Measurements from ENCODE around the gene TEPSIN.

Gene TEPSIN

DNA sequence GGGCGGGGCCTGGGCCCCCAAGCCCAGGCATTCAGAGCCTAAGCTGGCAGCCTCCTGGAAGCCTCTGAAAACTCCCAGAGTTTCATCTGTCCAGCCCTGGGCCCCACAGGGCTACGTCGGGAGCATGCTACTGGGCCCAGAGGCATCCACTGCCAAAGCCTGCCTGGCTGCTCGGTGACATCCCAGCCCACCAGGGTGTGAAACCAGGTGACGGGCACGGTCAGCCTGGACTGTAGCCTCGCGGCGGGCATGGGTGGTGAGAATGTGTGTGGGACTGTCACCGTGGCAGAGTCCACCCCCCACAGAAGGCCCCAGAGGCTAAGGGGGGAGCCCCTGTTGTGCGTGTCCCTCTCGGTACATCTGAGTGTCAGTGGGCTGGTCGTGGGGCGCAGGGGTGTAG, 47.2 kb downstream of the TEPSIN start:
- H3K27me3 ChIP-seq (ENCODE audit: control insufficient read depth in 1 of 2, insufficient read depth in 1 of 2, low read length in 2 of 2): no peaks in the 10 kb centered on the region
- no peak overlapping the region for H2BK120ac ChIP-seq (ENCODE audit: low read depth, low read length)
- H2AFZ ChIP-seq (ENCODE audit: low read depth, low read length): no peak overlapping the region
- H3K79me1 ChIP-seq (replicated peaks; ENCODE audit: low read length, poor library complexity, severe bottlenecking): no peaks in the 10 kb centered on the region
- H3K9me3 ChIP-seq (ENCODE audit: control insufficient read depth, low read length): no peaks in the 10 kb centered on the region
- H3K23ac ChIP-seq (ENCODE audit: low read length in 2 of 2): no peak overlapping the region
- H3K36me3 ChIP-seq (ENCODE audit: control insufficient read depth in 1 of 2, insufficient read depth in 2 of 2, low read depth in 1 of 2, low read length in 2 of 2): peaks cover 0 to 82% of the 10 kb centered on the region in 2 experiments
- H3K4me1 ChIP-seq (ENCODE audit: control insufficient read depth, insufficient read depth, low read depth, low read length): peaks cover 15% of the 10 kb centered on the region
- H3K9ac ChIP-seq (ENCODE audit: low read length): no peak overlapping the region
- H2AK5ac ChIP-seq (ENCODE audit: low read length, severe bottlenecking): no peak overlapping the region
- H3K4ac ChIP-seq (ENCODE audit: low read depth in 1 of 2, low read length in 2 of 2): no peak overlapping the region
- no peak for DNase-seq
- H3K14ac ChIP-seq (ENCODE audit: low read length in 2 of 2): no peak overlapping the region
- no peak overlapping the region for H2BK12ac ChIP-seq (ENCODE audit: low read length in 2 of 2)
- no peak overlapping the region for H4K91ac ChIP-seq (ENCODE audit: low read length)
- no peak overlapping the region for H3K4me3 ChIP-seq (ENCODE audit: insufficient read depth in 1 of 2, low read depth in 1 of 2, low read length in 2 of 2)
- no peak overlapping the region for H2BK5ac ChIP-seq (ENCODE audit: low read depth, low read length, poor library complexity, severe bottlenecking)
- H4K8ac ChIP-seq (ENCODE audit: low read length): no peak overlapping the region
- no peak overlapping the region for H2BK15ac ChIP-seq (ENCODE audit: low read depth, poor library complexity, severe bottlenecking)
- H3K18ac ChIP-seq (ENCODE audit: low read depth in 1 of 2, low read length in 2 of 2): no peak overlapping the region
- no peak overlapping the region for H3K4me2 ChIP-seq (ENCODE audit: low read length, poor library complexity, severe bottlenecking)
- H3K27ac ChIP-seq (ENCODE audit: low read length, poor library complexity, severe bottlenecking): no peak overlapping the region
- 98% methylated on average over 14 of the region's 14 CpGs for WGBS

DNA sequence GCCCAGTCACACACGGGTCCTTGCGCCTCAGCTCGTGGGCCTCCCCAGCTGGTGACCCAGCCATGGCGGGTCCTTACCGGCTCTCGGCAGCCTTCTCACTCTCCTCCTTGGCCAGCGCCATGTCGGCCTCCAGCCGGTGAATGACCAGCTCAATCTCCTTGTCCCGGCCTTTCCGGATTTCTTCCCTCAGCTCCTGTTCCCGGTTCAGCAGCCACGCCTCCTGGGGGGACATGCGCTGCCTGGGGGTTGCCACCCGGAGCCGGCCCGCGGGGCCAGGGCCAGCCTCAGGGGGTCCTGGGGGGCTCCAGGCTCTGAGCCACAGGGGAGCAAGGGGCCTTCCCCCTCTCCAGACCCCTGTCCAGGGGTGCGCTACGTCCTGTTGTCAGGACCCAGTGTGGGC, 47.7 kb downstream of the TEPSIN start:
- Histone ChIP-seq H2BK15ac (ENCODE audit: low read depth, poor library complexity, severe bottlenecking) (no peak overlapping the region), H3K14ac (ENCODE audit: low read length in 2 of 2) (no peak overlapping the region), H3K9me3 (ENCODE audit: control insufficient read depth, low read length) (no peaks in the 10 kb centered on the region), H2BK5ac (ENCODE audit: low read depth, low read length, poor library complexity, severe bottlenecking) (no peak overlapping the region), H2BK12ac (ENCODE audit: low read length in 2 of 2) (no peak overlapping the region), H3K9ac (ENCODE audit: low read length) (no peak overlapping the region), H3K27me3 (ENCODE audit: control insufficient read depth in 1 of 2, insufficient read depth in 1 of 2, low read length in 2 of 2) (peaks cover 0 to 3% of the 10 kb centered on the region in 2 experiments), H3K4me1 (ENCODE audit: control insufficient read depth, insufficient read depth, low read depth, low read length) (peaks cover 15% of the 10 kb centered on the region), H4K91ac (ENCODE audit: low read length) (no peak overlapping the region), H2BK120ac (ENCODE audit: low read depth, low read length) (no peak overlapping the region), H3K79me1 (replicated peaks; ENCODE audit: low read length, poor library complexity, severe bottlenecking) (no peaks in the 10 kb centered on the region), H2AK5ac (ENCODE audit: low read length, severe bottlenecking) (no peak overlapping the region), H3K4ac (ENCODE audit: low read depth in 1 of 2, low read length in 2 of 2) (no peak overlapping the region), H2AFZ (ENCODE audit: low read depth, low read length) (no peak overlapping the region), H3K18ac (ENCODE audit: low read depth in 1 of 2, low read length in 2 of 2) (no peak overlapping the region), H4K8ac (ENCODE audit: low read length) (no peak overlapping the region), H3K4me3 (ENCODE audit: insufficient read depth in 1 of 2, low read depth in 1 of 2, low read length in 2 of 2) (peak overlapping the region in 1 of 2 experiments; percentile 14), H3K23ac (ENCODE audit: low read length in 2 of 2) (no peak overlapping the region), H3K27ac (ENCODE audit: low read length, poor library complexity, severe bottlenecking) (no peak overlapping the region), H3K4me2 (ENCODE audit: low read length, poor library complexity, severe bottlenecking) (no peak overlapping the region), H3K36me3 (ENCODE audit: control insufficient read depth in 1 of 2, insufficient read depth in 2 of 2, low read depth in 1 of 2, low read length in 2 of 2) (peaks cover 0 to 77% of the 10 kb centered on the region in 2 experiments)
- DNase-seq: no peak
- WGBS: 91% methylated on average over 20 of the region's 20 CpGs

DNA sequence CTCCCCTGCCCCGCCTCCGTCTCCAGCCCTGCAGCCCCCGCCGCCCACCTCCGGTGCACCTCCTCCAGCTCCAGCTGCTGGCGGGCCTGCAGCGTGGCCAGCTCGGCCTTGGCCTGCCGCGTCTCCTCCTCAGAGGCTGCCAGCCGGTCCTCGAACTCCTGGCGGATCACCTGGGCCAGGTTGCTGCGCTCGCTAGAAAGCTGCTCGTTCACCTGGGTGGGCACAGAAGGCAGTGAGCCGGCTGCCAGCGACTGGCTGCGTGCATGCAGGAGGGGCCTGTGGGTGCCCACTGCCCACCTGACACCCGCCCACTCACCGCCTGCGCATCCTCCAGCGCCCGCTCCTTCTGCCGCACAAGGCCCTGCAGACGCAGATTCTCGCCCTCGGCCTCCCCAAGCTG, 48.3 kb downstream of the TEPSIN start:
- no peak overlapping the region for H2AFZ ChIP-seq (ENCODE audit: low read depth, low read length)
- no peaks in the 10 kb centered on the region for H3K79me1 ChIP-seq (replicated peaks; ENCODE audit: low read length, poor library complexity, severe bottlenecking)
- peaks cover 15% of the 10 kb centered on the region for H3K4me1 ChIP-seq (ENCODE audit: control insufficient read depth, insufficient read depth, low read depth, low read length)
- no peak overlapping the region for H2BK120ac ChIP-seq (ENCODE audit: low read depth, low read length)
- H3K23ac ChIP-seq (ENCODE audit: low read length in 2 of 2): no peak overlapping the region
- no peak overlapping the region for H3K9ac ChIP-seq (ENCODE audit: low read length)
- no peak overlapping the region for H2BK15ac ChIP-seq (ENCODE audit: low read depth, poor library complexity, severe bottlenecking)
- H3K9me3 ChIP-seq (ENCODE audit: control insufficient read depth, low read length): no peaks in the 10 kb centered on the region
- H2AK5ac ChIP-seq (ENCODE audit: low read length, severe bottlenecking): no peak overlapping the region
- peaks cover under 1 to 5% of the 10 kb centered on the region in 2 experiments for H3K27me3 ChIP-seq (ENCODE audit: control insufficient read depth in 1 of 2, insufficient read depth in 1 of 2, low read length in 2 of 2)
- no peak overlapping the region for H3K4me3 ChIP-seq (ENCODE audit: insufficient read depth in 1 of 2, low read depth in 1 of 2, low read length in 2 of 2)
- H3K27ac ChIP-seq (ENCODE audit: low read length, poor library complexity, severe bottlenecking): no peak overlapping the region
- H4K8ac ChIP-seq (ENCODE audit: low read length): no peak overlapping the region
- H2BK5ac ChIP-seq (ENCODE audit: low read depth, low read length, poor library complexity, severe bottlenecking): no peak overlapping the region
- no peak for DNase-seq
- 95% methylated on average over 28 of the region's 28 CpGs for WGBS
- no peak overlapping the region for H3K18ac ChIP-seq (ENCODE audit: low read depth in 1 of 2, low read length in 2 of 2)
- no peak overlapping the region for H2BK12ac ChIP-seq (ENCODE audit: low read length in 2 of 2)
- no peak overlapping the region for H3K14ac ChIP-seq (ENCODE audit: low read length in 2 of 2)
- H3K36me3 ChIP-seq (ENCODE audit: control insufficient read depth in 1 of 2, insufficient read depth in 2 of 2, low read depth in 1 of 2, low read length in 2 of 2): peaks cover 0 to 71% of the 10 kb centered on the region in 2 experiments
- H3K4me2 ChIP-seq (ENCODE audit: low read length, poor library complexity, severe bottlenecking): no peak overlapping the region
- H3K4ac ChIP-seq (ENCODE audit: low read depth in 1 of 2, low read length in 2 of 2): no peak overlapping the region
- no peak overlapping the region for H4K91ac ChIP-seq (ENCODE audit: low read length)

DNA sequence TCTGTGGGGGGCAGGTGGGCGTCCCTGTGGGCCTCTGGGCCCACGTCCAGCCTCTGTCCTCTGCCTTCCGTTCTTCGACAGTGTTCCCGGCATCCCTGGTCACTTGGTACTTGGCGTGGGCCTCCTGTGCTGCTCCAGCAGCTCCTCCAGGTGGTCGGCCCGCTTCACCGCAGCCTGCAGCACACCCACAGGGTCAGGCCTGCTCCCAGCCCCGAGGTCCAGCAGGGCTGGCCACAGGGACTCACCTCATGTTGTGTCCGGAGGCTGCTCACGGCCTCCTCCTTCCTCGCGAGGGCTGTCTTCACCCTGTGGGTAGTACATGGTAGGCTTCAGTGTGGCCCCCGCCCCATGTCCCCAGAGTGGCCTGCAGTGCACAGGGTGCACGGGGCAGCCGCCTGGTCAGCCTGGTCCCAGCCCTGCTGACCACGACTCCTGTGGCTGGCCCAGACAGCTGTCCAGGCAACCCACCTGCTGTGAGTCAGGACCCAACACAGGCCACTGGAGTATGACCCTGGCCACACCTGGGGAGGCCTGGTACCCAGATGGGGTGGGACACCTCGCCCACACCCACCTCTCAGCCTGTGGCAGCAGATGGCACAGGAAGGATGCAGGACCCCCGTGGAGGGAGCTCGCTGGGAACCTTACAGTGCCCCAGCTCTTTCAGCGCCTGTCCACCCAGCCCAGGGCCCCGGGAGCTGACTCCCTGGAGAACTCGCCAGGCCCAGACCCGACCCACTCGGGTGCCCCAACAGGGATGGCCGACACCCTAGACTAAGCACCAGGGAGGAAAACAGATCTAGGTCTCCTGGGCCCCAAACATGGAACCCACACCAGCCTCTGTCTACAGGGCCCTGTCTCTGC, 49.0 kb downstream of the TEPSIN start:
- H2BK120ac ChIP-seq (ENCODE audit: low read depth, low read length): no peak overlapping the region
- WGBS: 92% methylated on average over 27 of the region's 27 CpGs
- no peak overlapping the region for H4K8ac ChIP-seq (ENCODE audit: low read length)
- H3K9ac ChIP-seq (ENCODE audit: low read length): no peak overlapping the region
- H3K36me3 ChIP-seq (ENCODE audit: control insufficient read depth in 1 of 2, insufficient read depth in 2 of 2, low read depth in 1 of 2, low read length in 2 of 2): peaks cover 0 to 65% of the 10 kb centered on the region in 2 experiments
- peaks cover 15% of the 10 kb centered on the region for H3K4me1 ChIP-seq (ENCODE audit: control insufficient read depth, insufficient read depth, low read depth, low read length)
- peaks cover 5 to 12% of the 10 kb centered on the region in 2 experiments for H3K27me3 ChIP-seq (ENCODE audit: control insufficient read depth in 1 of 2, insufficient read depth in 1 of 2, low read length in 2 of 2)
- H3K4ac ChIP-seq (ENCODE audit: low read depth in 1 of 2, low read length in 2 of 2): no peak overlapping the region
- no peak overlapping the region for H3K18ac ChIP-seq (ENCODE audit: low read depth in 1 of 2, low read length in 2 of 2)
- H3K9me3 ChIP-seq (ENCODE audit: control insufficient read depth, low read length): no peaks in the 10 kb centered on the region
- DNase-seq: no peak
- H3K79me1 ChIP-seq (replicated peaks; ENCODE audit: low read length, poor library complexity, severe bottlenecking): no peaks in the 10 kb centered on the region
- H3K27ac ChIP-seq (ENCODE audit: low read length, poor library complexity, severe bottlenecking): no peak overlapping the region
- H3K4me3 ChIP-seq (ENCODE audit: insufficient read depth in 1 of 2, low read depth in 1 of 2, low read length in 2 of 2): no peak overlapping the region
- H3K23ac ChIP-seq (ENCODE audit: low read length in 2 of 2): no peak overlapping the region
- H2BK12ac ChIP-seq (ENCODE audit: low read length in 2 of 2): no peak overlapping the region
- H2AK5ac ChIP-seq (ENCODE audit: low read length, severe bottlenecking): no peak overlapping the region
- H3K14ac ChIP-seq (ENCODE audit: low read length in 2 of 2): no peak overlapping the region
- no peak overlapping the region for H2BK15ac ChIP-seq (ENCODE audit: low read depth, poor library complexity, severe bottlenecking)
- no peak overlapping the region for H2AFZ ChIP-seq (ENCODE audit: low read depth, low read length)
- no peak overlapping the region for H2BK5ac ChIP-seq (ENCODE audit: low read depth, low read length, poor library complexity, severe bottlenecking)
- no peak overlapping the region for H3K4me2 ChIP-seq (ENCODE audit: low read length, poor library complexity, severe bottlenecking)
- H4K91ac ChIP-seq (ENCODE audit: low read length): no peak overlapping the region

Measured in mesenchymal stem cell (in vitro differentiated cells and primary cell).